Measurements from ENCODE around the gene SPINK9. TPM values are rescaled to one million over a fixed set of nuclear protein-coding genes. Genes with fewer than 3 reads are reported as not detected.

Gene SPINK9
- total RNA-seq, 1 experiment from 2014 or later: not detected

GRCh38 chr5:148387325-148387724 is 52.0 kb downstream of the SPINK9 start:
- Histone ChIP-seq H3K9me3 (ENCODE audit: control insufficient read depth, low read depth, low read length) (no peaks in the 10 kb centered on the region), H3K4me2 (ENCODE audit: insufficient read depth, insufficient read length, low read length) (no peak overlapping the region), H3K18ac (ENCODE audit: insufficient read length, low read depth, low read length) (no peak overlapping the region), H3K14ac (ENCODE audit: insufficient read depth, low read length) (no peak overlapping the region), H4K20me1 (ENCODE audit: control insufficient read depth, insufficient read depth, insufficient read length) (no peaks in the 10 kb centered on the region), H2AK5ac (ENCODE audit: insufficient read length, low read length) (no peak overlapping the region), H2BK5ac (ENCODE audit: insufficient read length, low read length) (no peak overlapping the region), H3T11ph (ENCODE audit: low read length) (no peak overlapping the region), H3K56ac (ENCODE audit: insufficient read length, low read depth, low read length) (no peak overlapping the region), H4K8ac (replicated peaks; ENCODE audit: insufficient read length, low read depth, low read length) (no peak overlapping the region), H4K5ac (ENCODE audit: insufficient read length, low read depth, low read length) (no peak overlapping the region), H2AFZ (ENCODE audit: low read length) (no peak overlapping the region), H2BK12ac (ENCODE audit: insufficient read length, low read depth, low read length) (no peak overlapping the region), H3K27me3 (ENCODE audit: insufficient read depth, low read length) (no peaks in the 10 kb centered on the region), H3K23ac (ENCODE audit: insufficient read length, low read depth, low read length) (no peak overlapping the region), H3K79me2 (ENCODE audit: insufficient read depth, low read length) (peaks cover 19% of the 10 kb centered on the region; the same call in 1 of the 2 replicates), H2BK15ac (ENCODE audit: low read depth, low read length) (no peak overlapping the region), H2BK20ac (ENCODE audit: low read depth, low read length, poor library complexity, severe bottlenecking) (no peak overlapping the region), H3K4me1 (ENCODE audit: insufficient read depth, low read length) (no peaks in the 10 kb centered on the region), H2BK120ac (ENCODE audit: low read depth, low read length, poor library complexity, severe bottlenecking) (no peak overlapping the region), H3K79me1 (ENCODE audit: insufficient read depth, low read depth, low read length, poor library complexity, severe bottlenecking) (peaks cover 2% of the 10 kb centered on the region), H3K9ac (ENCODE audit: extremely low read depth, insufficient read length, low read length) (no peak overlapping the region), H3K4ac (ENCODE audit: low read depth, low read length) (no peak overlapping the region), H4K91ac (ENCODE audit: insufficient read length, low read depth, low read length) (no peak overlapping the region), H3K27ac (ENCODE audit: insufficient read length, low read depth, low read length) (no peak overlapping the region), H3K23me2 (ENCODE audit: insufficient read length, low read depth, low read length, poor library complexity, severe bottlenecking) (peaks cover 4% of the 10 kb centered on the region)
- no peak overlapping the region for H3K4me3 Mint-ChIP-seq
- no peak overlapping the region; a peak in 1 of 7 replicates for H3K27ac Mint-ChIP-seq
- peaks cover 0 to 13% (median 4%) of the 10 kb centered on the region in 3 experiments; a peak in 4 of 7 replicates for H3K36me3 Mint-ChIP-seq (ENCODE audit: insufficient read depth in 1 of 3, low read depth in 3 of 3)
- no CpG with 5 or more reads among the region's 3 CpGs for WGBS (ENCODE audit: extremely low coverage, insufficient read length, low lambda C conversion rate)
- H3K27me3 Mint-ChIP-seq (ENCODE audit: low read depth): no peaks in the 10 kb centered on the region
- peaks cover 30 to 35% of the 10 kb centered on the region in 2 experiments for H3K4me1 Mint-ChIP-seq
- no peak for DNase-seq
- no peak for TF ChIP-seq CTCF (conservative IDR thresholded peaks at IDR 0.05)
- H3K9me3 Mint-ChIP-seq: no peaks in the 10 kb centered on the region

Measured in H9 (cell line).